HepG2 (cell line): Measurements from ENCODE around the gene THOC2. TPM values are rescaled to one million over a fixed set of nuclear protein-coding genes. Genes with fewer than 3 reads are reported as not detected.
A peak's percentile ranks its signal among the peaks of the same experiment; 100 is the strongest.
"Not testable (repeated sequence)": the region's sequence is repeated elsewhere in the genome, so short reads cannot be mapped to it uniquely, and the experiment has no call there.

Experiments
- ATAC-seq: fragments of 200-7000 bp; cut with Tn5 transposase; 3 replicates; pipeline ENCODE4 v1.9.1; 2020; ENCODE audit warnings: mild to moderate bottlenecking, moderate library complexity
- BruUV-seq: library from RNA; stranded (reverse); fragments of 400-500 nt; replicated peaks from 2 replicates; lab custom pipeline; 2021; lab: Mats Ljungman, UMichigan
- CTCF ChIA-PET: fragments of 300-600 bp; formaldehyde crosslinking; extraction: SDS; loops from one replicate; lab custom pipeline; 2021; ENCODE audit warnings: low total read pairs, inconsistent platforms, low intra/inter-chr PET ratio; lab: Yijun Ruan, JAX
- POLR2A ChIA-PET: fragments of 350-600 bp; sonication (Branson Sonifier 250); formaldehyde crosslinking; loops from one replicate; lab custom pipeline; 2020; ENCODE audit warnings: antibody characterized with exemption, inconsistent platforms; lab: Yijun Ruan, JAX
- DNase-seq: peaks from one replicate; pipeline ENCODE4 v3.0.0-alpha.2; 2015; ENCODE audit warnings: low spot score
- FAIRE-seq: peaks from 3 replicates; lab custom pipeline; 2011; peaks lifted over from hg19 to GRCh38; lab: Jason Lieb, UNC
- H2AFZ ChIP-seq: one replicate; pipeline ENCODE4 v1.6.1; 2011; ENCODE audit warnings: low read length, inconsistent platforms
- H3K27ac ChIP-seq: fragments of 300-600 bp; 3 replicates; pipeline ENCODE4 v1.8.0; 2011; ENCODE audit warnings: mixed run types, mild to moderate bottlenecking, mixed read lengths, low read length, inconsistent platforms; ENCODE audit not compliant: insufficient read depth; ENCODE audit errors: extremely low read length
- H3K27me3 ChIP-seq, 2 experiments: fragments of 200-600 bp in 1 of 2; 2 replicates in 1 of 2; 3 replicates in 1 of 2; pipeline versions ENCODE4 v1.6.0 to v1.8.0; 2011; ENCODE audit warnings: low read length in 2 of 2, mild to moderate bottlenecking in 2 of 2, moderate library complexity in 2 of 2, inconsistent platforms in 1 of 2; ENCODE audit not compliant: insufficient read depth in 2 of 2, control insufficient read depth in 1 of 2
- H3K36me3 ChIP-seq, 2 experiments: fragments of 200-600 bp in 1 of 2; replicated peaks in 1 of 2; 2 replicates in 1 of 2; 3 replicates in 1 of 2; pipeline versions ENCODE4 v1.5.1 to v1.8.0; 2011; ENCODE audit warnings: low read length in 2 of 2, inconsistent platforms in 1 of 2; ENCODE audit not compliant: insufficient read depth in 2 of 2, control insufficient read depth in 1 of 2
- H3K4me1 ChIP-seq: 2 replicates; pipeline ENCODE4 v1.5.1; 2012; ENCODE audit warnings: low read length, inconsistent platforms; ENCODE audit not compliant: insufficient read depth
- H3K4me2 ChIP-seq: 2 replicates; pipeline ENCODE4 v1.6.0; 2011; ENCODE audit warnings: low read depth, low read length, inconsistent platforms
- H3K4me3 ChIP-seq, 3 experiments: fragments of 200-600 bp in 1 of 3; sonication (generic), shearing (Covaris generic) in 1 of 3; replicated peaks in 1 of 3; 2 replicates each; pipeline ENCODE4 v1.5.1; 2011 to 2016; ENCODE audit warnings: low read length in 3 of 3, inconsistent platforms in 2 of 3, low read depth in 2 of 3, mild to moderate bottlenecking in 2 of 3, control low read depth in 1 of 3, mixed read lengths in 1 of 3; ENCODE audit not compliant: insufficient read depth in 1 of 3
- H3K79me2 ChIP-seq: one replicate; pipeline ENCODE4 v1.6.1; 2011; ENCODE audit warnings: low read length, inconsistent platforms; ENCODE audit not compliant: insufficient read depth
- H3K9ac ChIP-seq: 2 replicates; pipeline ENCODE4 v1.6.0; 2011; ENCODE audit warnings: mild to moderate bottlenecking, low read depth, low read length, inconsistent platforms; ENCODE audit not compliant: insufficient read depth
- H3K9me3 ChIP-seq: 2 replicates; pipeline ENCODE4 v1.5.1; 2012; ENCODE audit warnings: mild to moderate bottlenecking, low read length
- H4K20me1 ChIP-seq: 2 replicates; pipeline ENCODE4 v1.6.0; 2011; ENCODE audit warnings: inconsistent platforms, mild to moderate bottlenecking, low read length, moderate library complexity; ENCODE audit not compliant: insufficient read depth
- ETV5 ChIP-seq: IDR thresholded peaks from 2 replicates; pipeline ENCODE4 v1.6.1; 2018; ENCODE audit warnings: missing biosample characterization, missing genetic modification reagents, inconsistent platforms, borderline replicate concordance
- FOXA3 ChIP-seq: IDR thresholded peaks from 2 replicates; pipeline ENCODE4 v1.6.1; 2016; ENCODE audit warnings: missing genetic modification reagents, missing compliant biosample characterization
- JDP2 ChIP-seq: sonication (generic); formaldehyde crosslinking; IDR thresholded peaks from 2 replicates; pipeline ENCODE4 v1.8.1; 2022; ENCODE audit warnings: missing genetic modification reagents, borderline replicate concordance
- KDM5B ChIP-seq: sonication (generic); formaldehyde crosslinking; IDR thresholded peaks from 2 replicates; pipeline ENCODE4 v1.4.0; 2020; ENCODE audit warnings: missing genetic modification reagents, mild to moderate bottlenecking, borderline replicate concordance
- KMT2B ChIP-seq: IDR thresholded peaks from 2 replicates; pipeline ENCODE4 v1.6.1; 2016; ENCODE audit warnings: missing genetic modification reagents, missing compliant biosample characterization
- PHF8 ChIP-seq: sonication (generic); formaldehyde crosslinking; IDR thresholded peaks from 2 replicates; pipeline ENCODE4 v1.5.0; 2020; ENCODE audit warnings: missing genetic modification reagents
- SALL1 ChIP-seq: sonication (generic); formaldehyde crosslinking; IDR thresholded peaks from 2 replicates; pipeline ENCODE4 v1.8.0; 2022; ENCODE audit warnings: mild to moderate bottlenecking, missing genetic modification reagents
- SMAD9 ChIP-seq: sonication (generic); formaldehyde crosslinking; IDR thresholded peaks from 2 replicates; pipeline ENCODE4 v1.5.1; 2020; ENCODE audit warnings: mild to moderate bottlenecking, missing genetic modification reagents
- SOX6 ChIP-seq, 2 experiments: fragments of 450-650 bp in 1 of 2; sonication (generic) in 1 of 2; formaldehyde crosslinking in 1 of 2; IDR thresholded peaks; 2 replicates each; pipeline versions ENCODE4 v1.4.0 to v1.6.1; 2017 to 2020; ENCODE audit warnings: antibody characterized with exemption in 1 of 2, mild to moderate bottlenecking in 1 of 2, missing genetic modification reagents in 1 of 2
- TAF1 ChIP-seq: sonication (generic); formaldehyde crosslinking; IDR thresholded peaks from 2 replicates; pipeline ENCODE4 v1.4.0; 2020; ENCODE audit warnings: missing genetic modification reagents
- TIGD3 ChIP-seq: sonication (generic); formaldehyde crosslinking; IDR thresholded peaks from 2 replicates; pipeline ENCODE4 v1.5.1; 2020; ENCODE audit warnings: mild to moderate bottlenecking, missing genetic modification reagents, borderline replicate concordance
- ZMYM3 ChIP-seq: sonication (generic); formaldehyde crosslinking; IDR thresholded peaks from 2 replicates; pipeline ENCODE4 v1.5.1; 2020; ENCODE audit warnings: mild to moderate bottlenecking, missing genetic modification reagents
- ZNF431 ChIP-seq: sonication (generic); formaldehyde crosslinking; IDR thresholded peaks from 2 replicates; pipeline ENCODE4 v1.9.0; 2022; ENCODE audit warnings: missing genetic modification reagents, low read depth, mild to moderate bottlenecking, borderline replicate concordance
- ZNF878 ChIP-seq: sonication (generic); formaldehyde crosslinking; IDR thresholded peaks from 2 replicates; pipeline ENCODE4 v1.8.1; 2023; ENCODE audit warnings: mild to moderate bottlenecking, missing genetic modification reagents, moderate library complexity
- ZSCAN5A ChIP-seq: sonication (generic); formaldehyde crosslinking; IDR thresholded peaks from 2 replicates; pipeline ENCODE4 v1.8.0; 2022; ENCODE audit warnings: mild to moderate bottlenecking, missing genetic modification reagents, borderline replicate concordance
- WGBS: methylation state at CpG from one replicate; pipeline ENCODE4 v1.1.6; 2017; ENCODE audit warnings: low lambda C conversion rate; 5-methylcytosine and 5-hydroxymethylcytosine counted together
- in situ Hi-C: cut with HindIII; loops from 2 replicates; pipeline ENCODE4 v1.10.0; 2017; ENCODE audit warnings: low pct_unique_long_range_greater_than_20kb; ENCODE audit not compliant: extremely low pct_ligation_motif_present
- intact Hi-C: fragments of 100-400 bp; cut with micrococcal nuclease; formaldehyde crosslinking; loops from one replicate; pipeline ENCODE4 v1.10.0; 2022; ENCODE audit not compliant: unreplicated experiment
- polyA plus RNA-seq, 8 experiments: library from polyadenylated mRNA; depleted of rRNA in 3 of 8; stranded (reverse) in 7 of 8; unstranded in 1 of 8; fragments of >200 nt; fragmentation: Illumina TruSeq in 4 of 8; extraction: Trizol in 4 of 8; gene quantifications; 2 replicates each; pipeline versions ENCODE4 v1.2.1 to v1.2.3, GENCODE V29; 2011 to 2016; ENCODE audit warnings: low read depth in 4 of 8, missing spikeins in 1 of 8, mixed read lengths in 1 of 8; ENCODE audit not compliant: insufficient read depth in 1 of 8
- total RNA-seq, 5 experiments: library from RNA; depleted of rRNA; stranded (reverse); fragments of >200 nt; fragmentation: Illumina TruSeq; extraction: Trizol; gene quantifications; 2 replicates each; pipeline ENCODE4 v1.2.3, GENCODE V29; 2016; ENCODE audit warnings: low read depth in 1 of 5

Gene THOC2
- total and polyA plus RNA-seq, 2 of the 13 experiments (the other 11 are each of a cell fraction or from before 2014, with no cell fraction given) = 87.1 to 101 TPM

- TF ChIP-seq ZNF878 (CRISPR knock-in tag) = no peak
- TF ChIP-seq SMAD9 = no peak
- TF ChIP-seq KMT2B (CRISPR knock-in tag) = peak; percentile 46; the same call in 1 of the 2 replicates
- peak; percentile 63; the same call in 1 of the 2 replicates for TF ChIP-seq ZMYM3 (CRISPR knock-in tag)
- peak; percentile 30; the same call in 1 of the 2 replicates for TF ChIP-seq SALL1 (CRISPR knock-in tag)
- TF ChIP-seq TAF1 (CRISPR knock-in tag) = peak; percentile 32; the same call in 1 of the 2 replicates
- no peak for TF ChIP-seq JDP2
- no peak for TF ChIP-seq FOXA3
- TF ChIP-seq ETV5 (CRISPR knock-in tag) = peak; percentile 74
- 0 out of 2 replicates have a peak, but pooled peaks have one; percentile 21 for TF ChIP-seq KDM5B (CRISPR knock-in tag)
- peak; percentile 35; the same call in 1 of the 2 replicates for TF ChIP-seq PHF8 (CRISPR knock-in tag)
- no peak for TF ChIP-seq TIGD3 (CRISPR knock-in tag)
Observed at GRCh38 chrX:123764967-123765871, 32.4 kb upstream of the THOC2 start (continued).

- TF ChIP-seq ZNF431 (CRISPR knock-in tag) (peak; percentile 70; the same call in 1 of the 2 replicates), SOX6 (CRISPR knock-in tag; IDR thresholded peaks at IDR 0.05) (peak; percentile 0; the same call in 1 of the 2 replicates), ZSCAN5A (CRISPR knock-in tag) (peak; percentile 39; the same call in 1 of the 2 replicates)
- CTCF ChIA-PET; POLR2A ChIA-PET; TF ChIP-seq SOX6 (IDR thresholded peaks at IDR 0.05): not testable (repeated sequence)
Observed at GRCh38 chrX:123759849-123760248, 27.0 kb upstream of the THOC2 start.

More at GRCh38 chrX:123759849-123760248, 27.0 kb upstream of the THOC2 start:
- ATAC-seq, intact Hi-C loops, H4K20me1 ChIP-seq, H3K27ac ChIP-seq, H3K36me3 ChIP-seq, H3K9me3 ChIP-seq, H3K9ac ChIP-seq, FAIRE-seq, H2AFZ ChIP-seq, DNase-seq, in situ Hi-C loops, H3K4me2 ChIP-seq, H3K27me3 ChIP-seq, BruUV-seq, H3K79me2 ChIP-seq, H3K4me3 ChIP-seq: not testable (repeated sequence)
- peaks cover 27% of the 10 kb centered on the region for H3K4me1 ChIP-seq
- WGBS = 71% methylated on average over 2 of the region's 3 CpGs
